WI38 (cell line): ENCODE data around the gene RAB19.
A peak's percentile ranks its signal among the peaks of the same experiment; 100 is the strongest.

Source experiments
- H3K4me3 ChIP-seq: 2 replicates; pipeline ENCODE4 v1.5.1; 2011; ENCODE audit warnings: low read depth, mild to moderate bottlenecking, control low read depth, low read length
- CTCF ChIP-seq: IDR thresholded peaks from 2 replicates; pipeline ENCODE4 v1.5.1; 2012; ENCODE audit warnings: low read depth, mild to moderate bottlenecking, control low read depth, low read length

Gene RAB19

GRCh38 chr7:140421521-140421920 is 17.7 kb downstream of the RAB19 start:
- H3K4me3 ChIP-seq = no peak overlapping the region
- no peak for TF ChIP-seq CTCF

- H3K4me3 ChIP-seq = no peak overlapping the region
- no peak for TF ChIP-seq CTCF
Observed at GRCh38 chr7:140423501-140423900, 19.6 kb downstream of the RAB19 start.

GRCh38 chr7:140425718-140426117 is 21.9 kb downstream of the RAB19 start:
- no peak overlapping the region for H3K4me3 ChIP-seq
- no peak for TF ChIP-seq CTCF

GRCh38 chr7:140426130-140426529 is 22.3 kb downstream of the RAB19 start:
- no peak overlapping the region for H3K4me3 ChIP-seq
- no peak for TF ChIP-seq CTCF

- no peak for TF ChIP-seq CTCF
- H3K4me3 ChIP-seq = no peak overlapping the region
Observed at GRCh38 chr7:140433396-140433795, 29.5 kb downstream of the RAB19 start.

GRCh38 chr7:140435252-140435895 is 31.5 kb downstream of the RAB19 start:
- H3K4me3 ChIP-seq = 0 out of 2 replicates have a peak overlapping the region, but pooled peaks have one; percentile 18
- TF ChIP-seq CTCF = no peak

GRCh38 chr7:140439359-140439758 is 35.5 kb downstream of the RAB19 start:
- no peak for TF ChIP-seq CTCF

More at GRCh38 chr7:140439359-140439758, 35.5 kb downstream of the RAB19 start:
- no peak overlapping the region for H3K4me3 ChIP-seq
